Natural killer cell (primary cell): ENCODE measurements around the gene TRIM31. TPM values are rescaled to one million over a fixed set of nuclear protein-coding genes. Genes with fewer than 3 reads are reported as not detected.

ENCODE experiments used
- ATAC-seq, 3 donors: fragments of 150-1000 bp in 2 of 3; fragments of 200-7000 bp in 1 of 3; cut with Tn5 transposase; 1 replicate in 1 of 3; 2 replicates in 2 of 3; pipeline ENCODE4 v1.10.0; 2021; ENCODE audit warnings: mild to moderate bottlenecking in 2 of 3, moderate library complexity in 2 of 3
- DNase-seq, 2 donors: peaks; one replicate each; pipeline versions ENCODE4 v3.0.0 to v3.0.0-alpha.2; 2013 to 2021; ENCODE audit warnings: mixed read lengths in 1 of 2
- H3K27ac ChIP-seq: one replicate; pipeline ENCODE4 v1.5.1; 2013; ENCODE audit warnings: mild to moderate bottlenecking, low read length
- H3K27me3 ChIP-seq: one replicate; pipeline ENCODE4 v1.6.1; 2013; ENCODE audit warnings: low read length; ENCODE audit not compliant: control insufficient read depth, insufficient read depth
- H3K36me3 ChIP-seq: one replicate; pipeline ENCODE4 v1.6.1; 2013; ENCODE audit warnings: low read length; ENCODE audit not compliant: control insufficient read depth, insufficient read depth
- H3K4me1 ChIP-seq: one replicate; pipeline ENCODE4 v1.6.1; 2013; ENCODE audit warnings: low read length; ENCODE audit not compliant: control insufficient read depth, insufficient read depth
- H3K4me3 ChIP-seq: one replicate; pipeline ENCODE4 v1.5.1; 2013; ENCODE audit warnings: low read length
- H3K9me3 ChIP-seq: one replicate; pipeline ENCODE4 v1.6.1; 2013; ENCODE audit warnings: low read length; ENCODE audit not compliant: control insufficient read depth, insufficient read depth
- H3K27ac Mint-ChIP-seq, 2 donors: one replicate each; pipeline ENCODE4 v1.8.0; 2022; ENCODE audit warnings: mild to moderate bottlenecking in 2 of 2, mixed read lengths in 2 of 2, moderate library complexity in 1 of 2
- H3K27me3 Mint-ChIP-seq, 2 donors: one replicate each; pipeline ENCODE4 v1.8.0; 2022; ENCODE audit warnings: low read depth in 2 of 2, mixed read lengths in 2 of 2
- H3K36me3 Mint-ChIP-seq: one replicate; pipeline ENCODE4 v1.8.0; 2022; ENCODE audit warnings: mixed read lengths
- H3K4me1 Mint-ChIP-seq, 2 donors: one replicate each; pipeline ENCODE4 v1.8.0; 2022; ENCODE audit warnings: mixed read lengths in 2 of 2
- H3K4me3 Mint-ChIP-seq: one replicate; pipeline ENCODE4 v1.8.0; 2022; ENCODE audit warnings: mild to moderate bottlenecking, moderate library complexity, mixed read lengths
- H3K9me3 Mint-ChIP-seq, 2 donors: one replicate each; pipeline ENCODE4 v1.8.0; 2022; ENCODE audit warnings: mixed read lengths in 2 of 2
- WGBS: methylation state at CpG from one replicate; pipeline ENCODE4 v1.1.7; 2013; ENCODE audit warnings: missing lambda C conversion rate; ENCODE audit not compliant: insufficient coverage; 5-methylcytosine and 5-hydroxymethylcytosine counted together
- intact Hi-C: fragments of 100-400 bp; cut with micrococcal nuclease; formaldehyde crosslinking; loops from one replicate; pipeline ENCODE4 v1.14.2; 2022
- total RNA-seq, 4 donors: library from RNA; stranded (reverse); fragments of 120-200 nt in 1 of 4; gene quantifications; one replicate each; pipeline versions ENCODE4 v1.2.3 to v1.2.4, GENCODE V29; 2013 to 2022
- TF ChIP-seq, protein P1 (sequence below): fragments of 200-600 bp; IDR thresholded peaks from one replicate; pipeline ENCODE4 v1.8.0; 2022; ENCODE audit warnings: antibody characterized with exemption

Gene TRIM31
- total RNA-seq, 3 donors from 2014 or later (not counting 1 experiment from before 2014, with no cell fraction given): not detected

DNA sequence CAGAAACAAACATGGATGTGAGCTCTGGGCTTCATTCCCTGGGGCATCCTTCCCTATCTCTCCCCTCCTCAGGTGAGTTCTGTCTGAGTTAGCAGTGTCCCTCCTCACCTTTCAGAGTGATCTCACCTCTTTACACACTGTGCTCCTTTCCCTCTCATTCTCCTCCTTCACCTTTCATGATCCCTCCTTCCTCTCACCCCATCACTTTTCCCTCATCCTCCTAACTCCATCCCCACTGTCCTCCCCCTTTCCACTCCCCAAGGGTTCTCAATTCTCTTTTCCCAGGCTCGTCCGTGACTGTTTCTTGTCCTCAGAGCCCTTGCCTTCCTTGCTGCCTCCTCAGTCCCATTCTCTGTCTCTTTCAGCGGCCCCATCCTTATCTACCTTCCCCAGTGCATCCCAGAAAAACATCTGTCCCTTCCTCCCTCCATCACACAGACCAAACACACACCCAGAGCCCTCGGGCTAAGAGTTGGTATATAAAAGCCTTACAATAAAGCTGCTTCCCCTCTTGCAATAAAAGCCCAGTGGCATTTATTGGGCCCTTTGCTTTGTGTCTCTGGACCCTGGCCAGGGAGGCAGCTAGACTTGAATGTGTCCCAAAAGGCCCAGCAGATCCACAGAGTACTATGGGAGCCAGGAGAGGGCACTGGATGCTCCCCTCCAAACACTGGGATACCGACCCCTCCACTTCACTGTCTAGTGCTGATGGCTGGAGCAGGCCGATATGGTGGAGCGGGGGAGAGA lies 39.2 kb downstream of the TRIM31 start:
- peaks cover 35% of the 10 kb centered on the region for H3K27me3 ChIP-seq
- H3K9me3 ChIP-seq: no peaks in the 10 kb centered on the region
- TF ChIP-seq, protein P1, sequence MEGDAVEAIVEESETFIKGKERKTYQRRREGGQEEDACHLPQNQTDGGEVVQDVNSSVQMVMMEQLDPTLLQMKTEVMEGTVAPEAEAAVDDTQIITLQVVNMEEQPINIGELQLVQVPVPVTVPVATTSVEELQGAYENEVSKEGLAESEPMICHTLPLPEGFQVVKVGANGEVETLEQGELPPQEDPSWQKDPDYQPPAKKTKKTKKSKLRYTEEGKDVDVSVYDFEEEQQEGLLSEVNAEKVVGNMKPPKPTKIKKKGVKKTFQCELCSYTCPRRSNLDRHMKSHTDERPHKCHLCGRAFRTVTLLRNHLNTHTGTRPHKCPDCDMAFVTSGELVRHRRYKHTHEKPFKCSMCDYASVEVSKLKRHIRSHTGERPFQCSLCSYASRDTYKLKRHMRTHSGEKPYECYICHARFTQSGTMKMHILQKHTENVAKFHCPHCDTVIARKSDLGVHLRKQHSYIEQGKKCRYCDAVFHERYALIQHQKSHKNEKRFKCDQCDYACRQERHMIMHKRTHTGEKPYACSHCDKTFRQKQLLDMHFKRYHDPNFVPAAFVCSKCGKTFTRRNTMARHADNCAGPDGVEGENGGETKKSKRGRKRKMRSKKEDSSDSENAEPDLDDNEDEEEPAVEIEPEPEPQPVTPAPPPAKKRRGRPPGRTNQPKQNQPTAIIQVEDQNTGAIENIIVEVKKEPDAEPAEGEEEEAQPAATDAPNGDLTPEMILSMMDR: no peak
- Mint-ChIP-seq H3K4me3 (peak overlapping the region; percentile 4), H3K27ac (no peak overlapping the region), H3K36me3 (peaks cover 12% of the 10 kb centered on the region), H3K4me1 (peaks cover 25 to 57% of the 10 kb centered on the region in 2 donors), H3K9me3 (no peaks in the 10 kb centered on the region), H3K27me3 (peaks cover 52 to 62% of the 10 kb centered on the region in 2 donors)
- DNase-seq (no peak), ATAC-seq (no peak)
- H3K36me3 ChIP-seq: peaks cover 18% of the 10 kb centered on the region
- 66% methylated on average over 6 of the region's 7 CpGs for WGBS
- H3K4me3 ChIP-seq: no peak overlapping the region
- H3K27ac ChIP-seq: no peak overlapping the region
- intact Hi-C loops: no loop called here
- H3K4me1 ChIP-seq: peaks cover 24% of the 10 kb centered on the region

DNA sequence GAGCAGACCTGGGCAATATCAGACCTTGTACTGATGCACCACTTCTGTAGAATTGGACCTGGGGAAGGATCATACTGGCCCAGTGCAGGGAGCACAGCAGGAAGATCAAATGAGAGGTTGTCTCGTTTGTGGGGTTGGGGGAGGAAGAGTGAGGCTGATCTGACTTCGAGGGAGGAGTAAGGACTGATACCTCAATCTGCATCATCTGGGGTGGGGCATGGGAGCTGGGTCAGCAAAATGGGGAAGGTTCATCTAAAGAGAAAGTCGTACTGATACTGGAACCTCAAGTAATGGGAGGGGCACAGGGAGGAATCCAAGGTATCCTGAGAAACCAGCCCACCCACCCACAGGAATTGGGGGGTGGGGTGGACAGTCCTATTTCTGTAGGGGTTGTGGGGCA lies 41.0 kb downstream of the TRIM31 start:
- no peak overlapping the region for H3K4me3 Mint-ChIP-seq
- intact Hi-C loops: no loop called here
- ATAC-seq (no peak), DNase-seq (peak in 1 of 2 donors; percentile 25)
- H3K4me1 ChIP-seq: peaks cover 29% of the 10 kb centered on the region
- peaks cover 21% of the 10 kb centered on the region for H3K36me3 Mint-ChIP-seq
- H3K27me3 ChIP-seq: peaks cover 35% of the 10 kb centered on the region
- peaks cover 40 to 48% of the 10 kb centered on the region in 2 donors for H3K27me3 Mint-ChIP-seq
- no peaks in the 10 kb centered on the region for H3K9me3 Mint-ChIP-seq
- TF ChIP-seq, protein P1: no peak
- no peaks in the 10 kb centered on the region for H3K9me3 ChIP-seq
- peak overlapping the region in 1 of 2 donors; percentile 4 for H3K27ac Mint-ChIP-seq
- 28% methylated on average over 2 of the region's 3 CpGs for WGBS
- H3K27ac ChIP-seq: no peak overlapping the region
- H3K36me3 ChIP-seq: peaks cover 24% of the 10 kb centered on the region
- H3K4me3 ChIP-seq: no peak overlapping the region
- H3K4me1 Mint-ChIP-seq: peaks cover 37 to 66% of the 10 kb centered on the region in 2 donors

DNA sequence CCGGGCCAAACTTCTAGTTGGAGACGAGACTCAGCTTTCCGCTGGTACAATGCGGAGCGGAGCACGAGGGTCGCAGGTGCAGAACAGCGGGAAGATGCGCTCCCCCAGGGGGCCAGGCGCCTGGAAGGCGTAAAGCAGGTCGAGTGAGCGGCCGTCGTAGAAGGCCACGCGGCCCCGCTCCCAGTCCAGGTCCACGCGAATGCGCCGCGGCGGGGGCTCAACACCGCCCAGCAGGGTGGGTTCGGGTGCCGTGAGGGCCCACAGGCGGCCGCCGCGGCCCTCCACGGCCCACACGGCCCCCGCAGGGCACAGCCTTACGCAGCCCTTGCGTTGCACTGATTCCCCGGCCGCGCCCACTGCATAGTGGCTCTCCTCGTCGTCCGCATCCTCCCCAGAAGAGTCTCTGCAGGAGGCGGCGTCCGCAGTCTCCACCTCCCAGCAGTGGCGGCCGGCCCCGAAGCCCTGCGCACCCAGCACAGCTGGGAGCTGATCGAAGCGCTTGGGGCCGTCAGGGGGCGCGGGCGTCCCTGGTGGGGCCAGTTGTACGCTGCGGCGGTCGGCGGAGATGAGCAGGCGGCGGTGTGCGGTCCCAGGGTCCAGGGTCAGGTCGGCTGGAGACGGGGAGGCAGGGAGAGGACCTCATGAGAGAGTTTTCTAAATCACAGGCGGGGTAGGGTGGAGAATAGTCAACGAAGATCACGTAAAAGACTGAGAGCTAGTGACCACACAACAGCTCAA lies 41.6 kb downstream of the TRIM31 start:
- WGBS: 29% methylated on average over 68 of the region's 68 CpGs
- peak overlapping the region in 1 of 2 donors; percentile 98 for H3K27ac Mint-ChIP-seq
- H3K4me1 Mint-ChIP-seq: peaks cover 42 to 72% of the 10 kb centered on the region in 2 donors
- peaks cover 21% of the 10 kb centered on the region for H3K36me3 Mint-ChIP-seq
- peaks cover 34 to 42% of the 10 kb centered on the region in 2 donors for H3K27me3 Mint-ChIP-seq
- DNase-seq (peak in 1 of 2 donors; percentile 40), ATAC-seq (no peak)
- H3K9me3 Mint-ChIP-seq: no peaks in the 10 kb centered on the region
- Histone ChIP-seq H3K27ac (no peak overlapping the region), H3K36me3 (peaks cover 24% of the 10 kb centered on the region), H3K4me3 (no peak overlapping the region), H3K4me1 (peaks cover 32% of the 10 kb centered on the region), H3K27me3 (peaks cover 32% of the 10 kb centered on the region), H3K9me3 (no peaks in the 10 kb centered on the region)
- intact Hi-C loops: no loop called here
- TF ChIP-seq, protein P1: no peak
- H3K4me3 Mint-ChIP-seq: peak overlapping the region; percentile 54
